NCI-H1436 treated with DMSO at 0.1 percent for 48 hours (cell line): ENCODE measurements around the gene ZIC4.

ENCODE experiments used
- DNase-seq: peaks from one replicate; lab custom pipeline; 2025; lab: John Stamatoyannopoulos, UW

The ZIC4 gene

DNA sequence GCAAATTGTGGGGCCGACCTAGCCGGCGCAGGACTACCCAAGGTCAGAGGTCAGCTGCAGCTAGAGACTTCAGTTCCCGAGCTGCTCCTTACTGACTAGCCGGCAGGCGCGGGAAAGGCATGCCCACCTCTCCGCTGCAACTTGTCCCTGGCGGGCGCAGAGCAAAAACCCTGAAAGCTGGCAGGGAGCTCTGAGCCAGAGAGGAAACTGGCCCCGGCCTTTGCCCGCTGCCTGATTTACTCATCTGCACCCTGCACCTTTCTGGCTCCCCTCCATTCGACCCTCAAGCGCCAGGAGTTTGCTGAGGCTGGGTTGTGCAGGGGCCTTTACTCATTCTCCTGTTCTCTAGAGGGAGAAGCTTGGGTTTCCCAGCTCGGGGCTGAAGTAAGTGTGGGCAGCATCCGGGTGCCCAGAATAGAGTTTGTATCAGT lies 1.5 kb downstream of the ZIC4 start:
- no peak for DNase-seq

DNA sequence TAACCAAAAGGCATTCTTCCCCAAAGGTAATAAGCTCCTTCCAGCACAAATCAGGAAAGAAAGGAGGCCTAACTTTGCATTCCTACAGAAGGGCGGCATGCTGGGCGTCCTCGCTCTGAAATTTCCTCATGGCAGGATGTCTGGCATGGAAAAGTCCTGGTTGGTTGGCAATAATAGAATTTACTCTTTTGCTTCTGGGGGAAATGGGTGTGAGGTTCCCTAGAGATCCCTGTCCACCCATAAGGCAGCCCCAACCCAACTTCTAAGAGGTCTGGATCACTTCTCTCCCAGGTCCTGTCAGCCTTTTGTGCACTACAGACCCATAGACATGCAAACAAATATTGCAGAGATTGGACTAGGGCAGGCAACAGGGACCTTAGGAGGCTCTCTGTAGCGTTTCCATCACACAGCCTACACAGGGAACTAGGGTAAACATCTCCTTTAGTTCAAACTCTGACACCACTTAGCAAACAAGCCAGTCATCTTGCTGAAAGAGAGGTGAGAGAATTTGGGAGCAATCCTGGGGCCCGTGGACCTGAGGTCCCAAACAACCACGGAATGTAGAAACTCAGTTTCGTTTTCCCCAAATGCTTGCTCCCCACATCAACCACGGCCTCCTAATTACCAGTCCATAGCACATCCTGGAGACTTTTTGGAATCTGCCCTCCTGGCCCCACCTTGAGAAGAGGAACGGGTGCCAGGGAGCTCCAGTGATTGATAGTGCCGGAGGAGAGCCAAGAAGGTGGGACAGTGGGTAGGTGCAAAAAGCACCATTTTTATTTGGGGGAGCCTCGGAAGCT lies 2.1 kb downstream of the ZIC4 start:
- DNase-seq: no peak

DNA sequence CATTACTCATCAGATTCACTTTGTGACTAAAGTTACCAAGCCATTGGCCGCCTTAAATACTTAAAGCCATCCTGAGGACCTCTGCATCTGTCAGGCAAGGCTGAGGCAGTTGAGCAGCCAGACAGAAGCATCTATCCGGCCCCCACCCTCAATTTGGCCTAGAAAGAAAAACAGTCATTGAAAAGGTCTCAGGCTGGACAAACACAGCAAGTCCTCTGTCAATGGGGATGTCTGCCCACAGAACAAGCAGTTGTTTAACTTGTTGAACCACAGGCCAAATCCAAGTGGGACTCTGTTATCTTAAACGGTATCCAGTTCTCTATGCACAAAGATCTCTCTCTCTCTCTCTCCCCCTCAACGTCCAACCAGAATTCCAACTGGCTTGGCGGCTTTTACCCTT lies 2.8 kb downstream of the ZIC4 start:
- no peak for DNase-seq

DNA sequence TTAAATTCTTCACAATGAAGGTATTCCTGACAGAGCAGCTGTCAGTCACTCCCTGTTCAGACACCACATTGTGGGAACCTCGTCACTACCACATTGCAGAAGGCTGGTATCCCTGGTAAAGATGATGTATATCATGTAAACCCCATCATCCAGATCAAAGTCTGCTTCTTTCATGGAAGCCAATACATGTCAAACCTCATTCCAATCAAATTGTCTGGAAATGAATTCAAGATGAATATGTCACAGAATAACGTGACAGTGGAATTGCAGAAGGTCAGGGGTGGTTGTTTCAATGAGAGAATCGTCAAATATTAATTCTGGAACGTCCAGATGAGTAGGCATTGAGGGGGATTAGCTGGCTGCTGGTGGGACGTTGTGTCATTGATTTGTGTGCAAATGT lies 4.2 kb downstream of the ZIC4 start:
- no peak for DNase-seq

DNA sequence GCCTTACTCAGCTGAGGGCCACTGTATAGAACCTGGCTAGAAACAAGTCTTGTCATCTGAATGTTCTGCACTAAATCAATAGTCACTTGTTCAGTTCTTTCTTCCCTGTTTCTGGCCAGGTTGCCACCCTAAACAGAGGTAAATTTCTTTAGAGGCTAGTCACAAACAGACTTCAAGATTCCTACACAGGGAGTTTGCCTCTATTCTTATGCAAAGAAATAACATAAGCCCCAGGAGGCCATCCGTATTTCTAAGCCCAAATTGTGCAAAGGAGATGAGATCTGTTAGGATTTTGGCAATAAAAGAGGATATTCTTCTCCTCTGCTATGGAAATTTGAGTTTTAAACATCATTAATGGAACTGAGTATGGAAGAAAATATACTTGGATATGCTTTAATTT lies 4.9 kb downstream of the ZIC4 start:
- DNase-seq: no peak

DNA sequence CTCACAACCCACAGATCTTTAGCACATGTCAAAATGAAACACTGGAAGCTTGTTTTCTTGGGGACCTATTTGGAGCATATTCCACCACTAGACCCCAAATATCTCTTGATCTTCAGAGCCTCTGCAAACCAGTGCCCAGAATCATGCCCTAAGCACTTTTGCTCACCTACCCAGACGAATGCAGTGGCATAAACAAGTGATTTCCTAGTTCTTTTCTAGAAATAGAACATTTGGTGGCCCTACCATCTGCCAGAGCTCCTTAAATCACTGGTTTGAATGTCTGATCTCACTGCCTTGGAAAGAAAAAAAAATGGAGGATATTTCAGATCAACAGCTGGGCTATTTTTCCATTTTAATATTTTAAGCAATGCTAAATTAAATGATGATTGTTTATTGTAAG lies 5.3 kb downstream of the ZIC4 start:
- DNase-seq: no peak

DNA sequence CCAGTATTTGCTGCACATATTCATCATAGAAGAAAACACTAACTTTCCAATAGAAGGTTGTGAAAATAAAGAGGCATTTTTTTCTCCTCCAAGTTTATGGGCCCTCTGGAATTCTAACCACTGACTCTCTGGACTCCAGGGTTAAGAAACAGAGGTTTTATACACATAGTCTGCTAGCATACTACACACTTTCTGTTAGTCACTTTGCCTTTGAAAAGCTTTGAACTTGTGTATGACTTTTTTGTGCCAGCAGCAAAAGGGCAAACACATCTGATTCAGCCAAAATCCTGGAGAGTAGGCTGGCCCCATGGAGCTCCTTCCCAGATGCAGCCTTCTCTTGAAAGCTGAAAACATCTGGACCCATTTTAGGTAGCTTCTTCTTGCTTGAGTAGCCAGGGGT lies 6.2 kb downstream of the ZIC4 start:
- no peak for DNase-seq

DNA sequence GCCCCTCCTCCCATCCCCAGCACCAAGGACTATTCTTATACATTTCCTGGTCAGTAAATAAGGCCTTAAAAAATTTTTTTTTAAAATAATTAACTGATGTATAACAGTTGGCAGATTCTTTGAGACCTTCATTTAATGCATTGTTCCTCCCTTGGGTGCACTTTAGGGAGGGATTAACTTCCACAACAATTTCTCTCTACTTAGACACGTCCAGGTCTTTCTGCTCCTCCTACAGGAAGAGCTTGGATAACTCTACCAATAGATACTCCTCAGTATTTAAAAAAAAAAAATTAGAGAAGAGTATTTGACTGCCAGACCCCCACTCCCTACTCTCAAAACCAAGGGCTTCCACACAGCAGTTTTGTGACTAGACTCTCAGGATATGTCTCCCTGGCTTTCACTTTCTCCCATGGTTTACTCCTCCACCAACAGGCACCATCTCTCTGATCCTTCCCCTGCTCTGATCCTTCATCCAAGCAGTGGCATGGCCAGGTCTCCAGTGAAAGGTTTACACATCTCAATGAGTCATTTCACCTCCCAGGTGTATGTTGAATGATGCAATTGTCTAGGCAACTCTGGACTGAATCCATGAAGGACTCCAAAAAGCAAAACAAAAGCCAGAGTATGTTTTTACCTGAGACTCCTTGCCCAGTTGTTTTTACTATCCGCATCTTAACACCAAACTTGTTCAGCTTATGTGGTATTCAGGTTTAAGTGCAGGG lies 7.4 kb downstream of the ZIC4 start:
- no peak for DNase-seq

DNA sequence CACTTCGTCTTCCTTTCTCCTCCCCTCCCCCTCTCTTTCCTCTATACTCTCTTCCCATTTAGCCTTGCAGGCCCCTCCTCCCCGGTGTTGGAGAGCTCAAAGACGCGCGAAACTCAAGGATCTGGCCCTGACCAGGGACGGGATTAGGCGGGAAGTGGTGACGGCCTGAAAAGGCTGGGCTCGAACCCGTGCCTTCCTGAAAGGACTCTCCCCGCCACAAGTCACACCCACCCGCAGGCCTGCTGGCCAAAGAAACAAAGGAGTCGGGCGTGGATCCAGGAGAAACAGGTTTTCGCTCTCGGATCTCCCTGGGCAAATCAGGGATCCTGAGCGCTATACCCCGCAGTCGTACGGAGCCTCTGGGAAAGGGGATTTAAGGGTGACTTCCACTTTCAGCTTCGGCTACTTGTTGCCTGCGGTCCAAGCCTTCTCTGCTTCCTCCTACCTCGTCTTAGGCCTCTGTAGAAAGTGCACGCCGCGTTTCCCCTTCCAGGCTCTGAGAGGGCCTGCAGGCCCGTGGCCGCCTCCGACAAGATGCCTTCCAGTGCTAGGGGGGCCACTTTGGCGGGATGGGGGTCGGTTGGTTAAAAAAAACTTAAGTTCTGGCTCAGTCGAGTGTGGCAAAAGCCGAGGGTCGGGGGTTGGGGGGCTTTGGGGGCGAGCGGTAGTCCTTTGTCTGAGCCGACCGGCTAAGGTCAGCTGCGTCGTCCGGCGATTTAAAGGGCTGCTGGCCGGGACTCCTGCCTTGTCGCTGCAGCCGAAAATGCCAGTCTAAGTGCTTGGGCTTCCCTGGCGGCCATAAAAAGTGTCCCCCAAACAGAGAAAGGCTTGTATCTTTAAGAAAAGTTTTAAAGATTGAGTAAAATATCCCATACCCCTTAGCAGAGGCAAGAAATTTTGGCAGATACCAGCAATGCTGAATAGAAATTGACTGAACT lies 8.2 kb downstream of the ZIC4 start:
- no peak for DNase-seq

DNA sequence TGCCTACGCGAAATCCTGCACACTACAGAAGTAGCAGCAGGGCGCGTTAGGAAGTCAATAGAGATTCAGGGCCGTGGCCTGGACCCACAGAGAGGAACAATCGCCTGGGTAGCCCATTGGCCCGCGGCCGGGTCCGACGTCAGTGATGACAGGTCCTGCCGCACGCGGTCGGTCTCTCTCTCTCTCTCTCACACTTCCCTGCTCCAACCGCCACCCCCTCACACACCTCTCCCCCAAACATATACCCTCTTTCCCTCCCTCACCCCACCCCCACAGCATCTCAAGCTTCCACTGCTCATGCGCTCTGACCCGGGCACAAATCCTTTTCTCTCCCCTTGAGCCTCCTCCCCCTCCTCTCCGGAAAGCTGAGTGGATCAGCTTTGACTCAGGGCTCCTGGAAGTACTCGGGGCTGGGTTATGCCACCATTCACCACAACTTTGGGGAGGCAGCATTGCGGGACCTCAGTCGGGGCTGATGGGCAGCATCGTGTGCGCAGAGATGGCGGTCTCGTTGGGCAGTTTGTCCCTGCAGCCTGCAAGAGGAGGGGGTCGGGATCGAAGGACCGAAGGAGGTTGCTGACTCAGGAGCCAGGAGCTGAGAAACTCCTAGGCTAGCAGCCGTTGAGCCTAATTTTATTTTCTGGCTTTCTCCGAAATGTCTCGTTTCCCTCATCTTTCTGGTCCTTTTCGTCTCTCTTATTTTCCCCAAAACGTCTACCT lies 9.0 kb downstream of the ZIC4 start:
- no peak for DNase-seq

DNA sequence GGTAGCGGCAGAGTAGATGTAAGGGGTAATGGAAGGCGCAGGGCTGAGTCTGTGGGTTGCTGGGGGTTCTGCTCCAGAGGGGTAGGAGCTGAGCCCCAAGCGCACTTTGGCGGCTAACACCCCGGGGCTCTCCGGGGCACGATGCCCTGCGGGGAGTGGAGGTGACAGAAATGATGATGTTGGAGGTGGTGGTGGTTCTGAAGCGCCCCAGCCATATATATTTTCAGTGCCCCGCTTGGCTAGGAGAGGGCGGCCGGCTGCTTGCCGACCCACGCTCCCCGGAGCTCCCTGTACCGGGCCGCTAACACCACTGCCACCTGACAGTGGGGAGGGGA lies 9.7 kb downstream of the ZIC4 start:
- DNase-seq: no peak

DNA sequence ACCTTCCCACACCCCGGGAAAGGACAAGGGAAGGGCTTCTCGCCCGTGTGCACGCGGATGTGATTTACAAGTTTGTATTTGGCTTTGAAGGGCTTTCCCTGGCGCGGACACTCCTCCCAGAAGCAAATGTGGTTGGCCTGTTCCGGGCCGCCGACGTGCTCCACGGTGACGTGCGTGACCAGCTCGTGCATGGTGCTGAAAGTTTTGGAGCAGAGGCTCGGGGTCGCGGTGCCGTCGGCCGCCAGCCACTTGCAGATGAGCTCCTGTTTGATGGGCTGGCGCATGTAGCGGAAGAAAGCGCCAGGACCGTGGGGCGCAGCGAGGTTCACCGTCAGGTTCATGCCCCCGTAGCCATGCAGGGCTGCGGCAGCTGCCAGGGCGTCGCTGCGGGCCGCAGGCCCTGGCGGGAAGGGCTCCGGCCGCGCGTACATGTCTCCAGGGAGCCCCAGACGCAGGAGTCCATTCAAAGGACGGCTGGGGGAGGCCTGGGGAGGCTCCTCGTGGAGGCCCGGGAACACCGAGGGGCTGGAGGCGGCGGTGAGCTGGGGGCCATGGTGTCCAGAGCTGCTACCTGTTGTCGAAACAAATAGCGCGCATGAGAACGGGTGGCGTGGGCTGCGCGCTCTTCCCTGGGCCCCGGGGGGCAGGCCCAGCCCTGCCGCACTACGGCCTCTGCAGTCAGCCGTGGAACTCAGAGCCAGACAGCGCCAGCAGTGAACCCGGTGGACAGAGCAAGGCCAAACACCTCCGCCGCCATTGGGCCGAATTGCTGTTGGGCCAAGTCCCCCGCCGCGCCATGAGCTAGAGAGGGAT lies 10.2 kb downstream of the ZIC4 start:
- no peak for DNase-seq

DNA sequence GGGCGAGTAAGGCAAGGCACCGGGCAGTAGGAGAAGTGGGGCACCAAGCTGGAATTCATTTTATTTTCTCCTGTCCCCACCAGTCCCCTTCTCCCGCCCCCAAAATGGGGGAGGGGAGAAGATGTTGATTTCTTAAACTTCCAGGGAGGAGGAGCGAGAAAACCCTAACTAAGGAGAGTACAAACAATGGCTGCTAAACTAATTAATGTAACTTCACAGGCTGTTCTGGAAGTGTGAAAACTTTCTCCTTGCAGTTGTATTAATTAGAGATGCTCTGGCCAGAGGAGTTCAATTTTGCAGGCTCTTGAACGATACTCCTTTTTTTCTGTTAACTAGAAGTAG lies 11.5 kb downstream of the ZIC4 start:
- no peak for DNase-seq

DNA sequence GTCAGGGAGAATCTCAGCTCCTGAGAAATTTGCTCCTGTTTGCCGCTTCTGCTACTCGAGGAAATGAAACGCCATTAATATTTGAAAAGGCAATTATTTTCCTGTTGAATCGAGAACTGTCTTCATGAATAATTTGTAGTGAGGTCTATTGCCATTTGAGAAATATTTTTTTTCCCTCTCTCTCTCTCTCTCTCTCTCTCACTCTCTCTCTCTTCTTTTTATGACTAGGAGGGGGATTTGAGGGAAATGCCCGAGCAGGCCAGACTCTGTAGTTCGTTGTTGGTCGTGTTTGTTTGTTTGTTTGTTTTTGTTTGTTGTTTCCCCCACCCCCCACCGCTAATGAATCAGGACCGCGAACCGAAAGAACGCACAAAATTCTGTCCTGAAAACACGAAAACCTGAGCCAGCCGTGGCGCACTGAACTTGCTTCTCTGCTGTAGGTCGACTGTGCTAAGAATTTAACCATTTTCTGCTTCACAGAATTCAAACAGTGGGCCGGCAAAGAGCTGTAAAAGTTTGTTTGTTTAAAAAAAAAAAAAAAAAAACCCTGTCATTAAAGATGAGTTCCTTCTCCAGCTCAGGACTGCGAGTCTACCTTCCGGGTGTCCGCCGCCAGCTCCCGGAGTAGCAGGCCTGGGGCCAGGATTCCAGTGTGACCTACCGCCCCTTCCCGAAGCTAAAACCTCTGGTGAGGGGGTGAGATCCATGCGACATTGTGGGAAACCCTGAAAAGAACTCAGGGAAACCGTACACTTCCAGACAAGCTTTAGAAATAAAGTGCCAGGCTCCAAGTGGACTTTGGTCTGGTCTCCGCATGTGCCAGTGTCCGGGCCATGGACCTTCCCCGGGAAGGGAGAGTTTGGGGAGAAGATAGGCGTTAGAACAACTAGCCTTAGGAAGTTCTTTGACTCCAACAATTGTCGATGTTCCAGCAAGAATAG lies 12.1 kb downstream of the ZIC4 start:
- DNase-seq: no peak

DNA sequence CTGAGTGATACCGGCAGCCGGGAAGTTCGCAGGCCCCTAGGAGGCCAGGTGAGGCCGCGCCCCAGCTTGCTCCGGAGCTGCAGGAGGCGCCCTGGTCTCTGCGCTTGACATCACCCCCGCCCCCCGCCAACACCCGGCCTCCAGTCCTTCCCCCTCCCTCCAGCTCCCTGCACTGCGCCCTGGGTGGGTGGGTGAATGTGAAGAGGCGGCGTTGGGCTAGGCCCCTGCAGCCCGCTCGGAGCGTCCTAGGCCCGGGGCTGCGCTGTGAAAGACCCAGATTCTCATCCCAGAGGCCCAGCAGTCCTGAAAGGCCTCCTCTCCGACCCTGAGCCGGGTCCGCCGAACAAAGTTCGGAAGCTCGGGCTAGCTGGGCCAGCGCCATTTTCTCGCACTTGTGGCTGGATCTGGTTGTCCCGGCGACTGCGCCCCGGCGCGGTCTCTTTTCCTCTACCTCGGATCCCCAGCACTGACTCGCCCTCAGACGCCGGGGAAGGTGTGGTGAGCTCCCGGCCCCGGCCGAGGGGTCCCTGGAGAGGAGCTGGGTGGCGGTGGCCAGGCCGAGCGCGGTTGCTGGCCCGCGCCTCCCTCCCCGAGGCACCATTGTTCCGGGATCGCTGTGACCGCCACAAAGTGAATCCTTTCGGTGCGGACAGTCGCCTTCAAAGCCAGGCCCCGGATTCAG lies 12.9 kb downstream of the ZIC4 start:
- DNase-seq: no peak

DNA sequence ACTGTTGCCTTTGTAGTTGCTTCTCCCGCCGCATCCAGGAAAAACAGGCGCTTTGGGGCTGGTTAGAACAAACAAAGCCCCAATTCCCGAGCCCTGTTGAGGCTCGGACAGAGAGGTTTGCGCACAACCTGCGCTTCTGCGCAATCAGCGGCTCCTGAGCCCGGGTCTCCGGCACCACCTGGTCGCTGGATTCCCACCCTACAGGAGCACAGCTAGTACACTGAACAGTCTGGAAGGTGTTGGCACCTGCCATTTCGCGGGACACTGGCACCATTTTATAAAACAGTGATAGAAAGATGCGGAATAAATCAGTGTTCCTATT lies 13.8 kb downstream of the ZIC4 start:
- no peak for DNase-seq

DNA sequence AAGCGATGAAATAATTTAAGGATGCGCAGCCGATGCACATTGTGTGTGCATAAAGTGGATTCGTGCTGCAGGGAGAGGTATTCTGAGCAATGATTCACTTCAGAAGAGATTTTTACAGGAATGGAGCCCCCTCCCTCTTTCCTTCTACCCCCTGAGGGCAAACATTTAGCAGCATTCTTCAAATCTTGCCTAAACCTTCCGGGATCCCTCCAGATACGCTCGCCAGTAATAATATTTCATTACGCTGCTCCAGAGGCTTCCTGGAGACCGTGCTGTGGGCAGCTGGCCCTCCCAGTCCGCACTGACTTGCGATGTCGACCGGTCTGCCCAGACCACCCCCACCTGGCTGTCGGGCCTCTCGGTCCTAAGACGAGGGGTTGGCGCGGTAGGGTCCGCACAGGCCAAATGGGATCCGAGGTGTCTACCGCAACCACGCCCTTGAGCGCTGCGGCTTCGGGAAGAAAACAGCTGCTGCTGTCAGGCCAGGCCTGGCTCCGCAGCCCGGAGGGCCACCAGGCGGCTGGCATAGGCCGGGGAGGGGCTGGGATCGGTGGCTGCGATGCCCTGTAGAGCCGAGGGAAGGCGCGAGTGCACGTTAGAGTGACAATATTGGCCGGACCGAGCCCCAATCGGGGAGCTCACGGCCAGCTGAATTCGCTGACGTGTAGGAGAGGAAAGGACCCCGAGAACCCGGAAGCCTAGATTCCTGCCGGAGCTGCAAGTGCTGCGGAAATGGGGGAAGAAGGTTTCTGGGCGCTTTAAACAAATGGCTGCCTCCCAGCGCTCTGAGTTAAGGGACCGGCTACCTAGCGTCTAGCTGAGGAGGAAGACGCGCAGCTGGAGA lies 14.3 kb downstream of the ZIC4 start:
- DNase-seq: no peak
